Epithelial cell of esophagus (primary cell): Measurements from ENCODE around the gene LIPK.
"Not testable (repeated sequence)": the region's sequence is repeated elsewhere in the genome, so short reads cannot be mapped to it uniquely, and the experiment has no call there.

Experiments used
- DNase-seq: peaks from one replicate; pipeline ENCODE4 v3.0.0; 2010; ENCODE audit warnings: low read depth
- H3K4me3 ChIP-seq: 2 replicates; pipeline ENCODE4 v1.5.1; 2011; ENCODE audit warnings: mild to moderate bottlenecking, low read length, control low read depth
- CTCF ChIP-seq: IDR thresholded peaks from 2 replicates; pipeline ENCODE4 v1.5.1; 2011; ENCODE audit warnings: low read depth, mild to moderate bottlenecking, low read length, control low read depth, inconsistent platforms; ENCODE audit not compliant: insufficient read depth; ENCODE audit errors: missing control alignments

Gene LIPK

DNA sequence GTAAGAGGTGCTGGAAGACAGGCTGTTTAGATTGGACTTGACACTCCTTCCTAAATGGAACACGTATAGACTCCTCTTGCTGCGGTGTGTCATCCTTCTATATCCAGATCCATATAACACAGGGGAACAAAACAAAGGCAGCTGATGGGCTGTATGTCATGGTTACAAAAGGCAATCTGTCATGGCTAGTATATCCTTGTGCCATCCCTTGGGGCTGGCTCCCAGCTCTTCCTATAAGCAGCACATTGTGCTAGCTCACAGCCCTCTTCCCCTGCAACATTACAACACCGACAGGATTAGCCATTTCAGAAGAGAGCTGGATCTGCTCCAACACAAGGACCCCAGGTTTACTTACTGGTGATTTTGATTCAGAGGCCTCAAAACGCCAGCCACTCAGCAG, 15.3 kb downstream of the LIPK start:
- no peak for TF ChIP-seq CTCF
- no peak overlapping the region for H3K4me3 ChIP-seq
- no peak for DNase-seq

GRCh38 chr10:88725798-88726197, 19.7 kb downstream of the LIPK start:
- no peak for TF ChIP-seq CTCF
- DNase-seq = no peak
- no peak overlapping the region for H3K4me3 ChIP-seq

- TF ChIP-seq CTCF = peak; percentile 28
- no peak overlapping the region for H3K4me3 ChIP-seq
- DNase-seq = peak; percentile 22
Observed at GRCh38 chr10:88728107-88728763, 22.2 kb downstream of the LIPK start.

DNA sequence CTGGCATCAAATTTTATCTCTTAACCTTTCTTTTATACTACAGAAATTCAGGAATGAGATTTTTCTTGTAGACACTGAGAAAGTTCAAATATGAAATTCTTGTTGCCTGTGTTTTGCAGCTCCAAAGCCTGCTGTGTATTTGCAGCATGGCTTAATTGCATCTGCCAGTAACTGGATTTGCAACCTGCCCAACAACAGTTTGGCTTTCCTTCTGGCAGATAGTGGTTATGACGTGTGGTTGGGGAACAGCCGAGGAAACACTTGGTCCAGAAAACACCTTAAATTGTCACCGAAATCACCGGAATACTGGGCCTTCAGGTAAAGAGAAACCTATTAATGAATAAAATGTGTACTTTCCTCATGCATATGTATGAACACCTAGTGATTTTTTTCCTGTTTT, 24.8 kb downstream of the LIPK start:
- H3K4me3 ChIP-seq = no peak overlapping the region
- no peak for DNase-seq
- TF ChIP-seq CTCF = no peak

- no peak overlapping the region for H3K4me3 ChIP-seq
- DNase-seq = peak; percentile 42
- no peak for TF ChIP-seq CTCF
Observed at GRCh38 chr10:88731296-88731695, 25.2 kb downstream of the LIPK start.

DNA sequence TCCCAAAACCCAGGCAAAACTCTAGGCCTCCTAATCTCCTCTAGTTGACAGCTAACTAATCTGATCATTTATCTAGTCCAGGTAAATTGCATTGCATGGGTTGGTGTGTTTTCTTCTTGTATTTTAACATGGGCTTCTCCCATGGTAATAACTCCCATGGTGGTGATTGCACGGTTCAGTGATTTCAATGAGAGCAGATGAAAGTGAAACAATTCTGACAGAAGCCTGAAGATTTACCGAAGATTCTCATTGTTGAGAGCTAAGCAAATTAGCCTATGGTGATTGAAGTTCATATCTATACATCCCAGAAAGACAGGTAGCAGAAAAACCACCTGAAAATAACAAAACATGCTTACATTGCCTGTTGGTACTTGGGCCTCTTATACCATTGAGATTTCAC, 27.2 kb downstream of the LIPK start:
- DNase-seq = no peak
- H3K4me3 ChIP-seq = no peak overlapping the region
- no peak for TF ChIP-seq CTCF

- TF ChIP-seq CTCF = no peak
- DNase-seq = peak; percentile 62
- H3K4me3 ChIP-seq = no peak overlapping the region
Observed at GRCh38 chr10:88735661-88736060, 29.6 kb downstream of the LIPK start.

- DNase-seq, H3K4me3 ChIP-seq: not testable (repeated sequence)
Observed at GRCh38 chr10:88741921-88742320, 35.9 kb downstream of the LIPK start.
